ENCODE results near the gene PSORS1C2.

The PSORS1C2 gene

DNA sequence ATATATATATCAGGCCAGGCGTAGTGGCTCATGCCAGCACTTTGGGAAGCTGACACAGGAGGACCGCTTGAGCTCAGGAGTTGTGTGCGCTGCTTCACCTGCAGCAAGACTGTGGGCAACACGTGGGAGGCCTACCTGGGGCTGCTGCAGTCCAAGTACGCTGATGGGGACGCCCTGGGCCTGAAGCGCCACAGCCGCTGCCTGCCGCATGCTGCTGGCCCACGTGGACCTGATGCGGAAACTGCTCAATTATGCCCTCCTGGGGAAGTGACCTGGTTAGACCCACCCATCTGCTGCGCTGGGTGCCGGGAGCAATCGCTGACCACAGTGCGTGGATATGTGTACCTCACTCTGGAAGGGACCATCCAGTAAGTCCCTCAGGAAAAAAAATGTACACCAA lies 1.8 kb upstream of the PSORS1C2 start:
- no peak for TF ChIP-seq CTCF (IDR thresholded peaks at IDR 0.05; ENCODE audit: low read depth, low read length, missing control alignments)
- no peak for DNase-seq (ENCODE audit: extremely low read depth, low read depth)
- no peak overlapping the region for H3K4me3 ChIP-seq (replicated peaks; ENCODE audit: low read depth, low read length)

DNA sequence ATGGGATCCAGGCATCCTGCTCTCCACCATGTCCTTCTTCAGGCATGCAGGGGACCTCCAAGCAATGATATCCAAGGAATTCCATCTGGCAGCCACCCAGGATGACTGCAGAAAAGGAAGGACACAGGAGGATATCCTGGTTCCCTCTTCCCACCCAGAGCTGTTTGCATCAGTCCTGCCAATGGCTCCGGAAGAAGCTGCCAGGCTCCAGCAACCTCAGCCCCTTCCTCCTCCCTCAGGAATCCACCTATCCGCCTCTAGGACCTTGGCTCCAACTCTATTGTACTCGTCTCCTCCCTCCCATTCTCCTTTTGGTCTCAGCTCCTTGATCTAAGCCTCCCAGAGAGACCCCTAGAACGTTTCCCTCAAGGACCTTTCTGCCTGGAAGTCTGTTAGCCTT lies 733 bp upstream of the PSORS1C2 start:
- no peak for DNase-seq (ENCODE audit: extremely low read depth, low read depth)
- no peak overlapping the region for H3K4me3 ChIP-seq (replicated peaks; ENCODE audit: low read depth, low read length)
- no peak for TF ChIP-seq CTCF (IDR thresholded peaks at IDR 0.05; ENCODE audit: low read depth, low read length, missing control alignments)

DNA sequence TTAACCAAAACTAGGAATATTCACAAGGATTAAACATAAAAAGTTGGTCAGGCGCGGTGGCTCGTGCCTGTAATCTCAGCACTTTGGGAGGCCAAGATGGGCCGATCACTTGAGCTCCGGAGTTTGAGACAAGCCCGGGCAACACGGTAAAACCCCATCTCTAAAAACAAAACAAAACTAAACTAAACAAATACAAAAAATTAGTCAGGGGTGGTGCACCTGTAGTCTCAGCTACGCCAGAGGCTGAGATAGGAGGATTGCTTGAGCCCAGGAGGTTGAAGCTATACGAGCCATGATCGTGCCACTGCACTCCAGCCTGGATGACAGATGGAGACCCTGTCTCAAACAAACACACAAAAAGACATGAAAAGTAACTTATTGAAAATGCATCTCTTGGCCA lies 3.2 kb downstream of the PSORS1C2 start:
- DNase-seq (ENCODE audit: extremely low read depth, low read depth) = no peak
- TF ChIP-seq CTCF (IDR thresholded peaks at IDR 0.05; ENCODE audit: low read depth, low read length, missing control alignments) = no peak
- H3K4me3 ChIP-seq (replicated peaks; ENCODE audit: low read depth, low read length) = no peak overlapping the region

DNA sequence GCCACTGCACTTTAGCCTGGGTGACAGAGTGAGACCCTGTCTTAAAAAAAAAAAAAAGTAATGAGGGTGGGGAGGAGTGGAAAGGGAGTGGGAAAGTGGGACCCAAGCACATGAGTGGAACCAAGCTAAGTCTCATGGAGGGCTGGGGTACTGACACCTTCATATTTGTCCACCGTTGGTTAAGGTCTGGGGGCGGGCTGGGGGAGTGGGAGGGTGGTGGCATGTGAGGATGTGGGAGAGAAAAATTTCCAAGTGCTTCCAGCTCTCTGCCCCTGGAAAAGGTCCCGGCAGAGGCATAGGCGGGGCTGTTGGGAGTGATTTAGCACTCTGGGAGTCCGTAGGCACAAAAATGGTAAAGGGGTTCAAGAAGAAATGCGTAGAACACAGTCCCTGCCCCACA lies 6.1 kb downstream of the PSORS1C2 start:
- H3K4me3 ChIP-seq (replicated peaks; ENCODE audit: low read depth, low read length) = no peak overlapping the region
- DNase-seq (ENCODE audit: extremely low read depth, low read depth) = no peak
- TF ChIP-seq CTCF (IDR thresholded peaks at IDR 0.05; ENCODE audit: low read depth, low read length, missing control alignments) = no peak

DNA sequence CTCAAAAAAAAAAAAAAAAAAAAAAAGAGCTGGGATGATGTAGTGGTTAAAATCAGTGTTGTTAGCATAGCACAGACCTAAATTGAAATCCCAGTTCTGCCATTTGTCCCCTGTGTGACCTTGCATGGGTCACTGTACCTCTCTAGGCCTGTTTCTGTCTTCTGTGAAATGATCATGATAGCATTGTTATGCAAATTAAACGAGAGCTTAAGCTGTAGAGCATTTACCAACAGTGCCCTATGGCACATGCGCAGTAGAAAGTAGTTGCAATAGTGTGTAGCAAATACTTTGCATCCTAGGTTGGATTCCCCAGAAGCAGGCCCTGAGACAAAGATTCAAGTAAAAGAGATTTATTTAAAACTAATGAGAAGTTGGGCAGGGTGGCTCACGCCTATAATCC lies 7.3 kb downstream of the PSORS1C2 start:
- no peak overlapping the region for H3K4me3 ChIP-seq (replicated peaks; ENCODE audit: low read depth, low read length)
- no peak for TF ChIP-seq CTCF (IDR thresholded peaks at IDR 0.05; ENCODE audit: low read depth, low read length, missing control alignments)
- DNase-seq (ENCODE audit: extremely low read depth, low read depth) = no peak

DNA sequence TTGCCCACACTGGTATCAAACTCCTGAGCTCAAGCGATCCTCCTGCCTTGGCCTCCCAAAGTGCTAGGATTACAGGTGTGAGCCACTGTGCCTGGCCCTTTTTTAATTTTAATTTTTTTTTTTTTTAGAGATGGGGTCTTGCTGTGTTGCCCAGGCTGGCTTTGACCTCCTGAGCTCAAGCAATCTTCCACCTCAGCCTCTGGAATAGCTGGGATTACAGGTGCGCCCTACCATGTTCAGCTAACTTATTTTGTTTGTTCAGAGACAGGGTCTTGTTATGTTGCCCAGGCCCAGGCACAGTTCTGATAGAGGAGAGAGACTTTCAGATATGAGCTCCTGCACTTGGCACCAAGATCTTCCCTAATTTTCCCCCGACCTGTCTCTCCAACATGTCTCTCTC lies 8.1 kb downstream of the PSORS1C2 start:
- H3K4me3 ChIP-seq (replicated peaks; ENCODE audit: low read depth, low read length) = no peak overlapping the region
- no peak for TF ChIP-seq CTCF (IDR thresholded peaks at IDR 0.05; ENCODE audit: low read depth, low read length, missing control alignments)
- DNase-seq (ENCODE audit: extremely low read depth, low read depth) = no peak

DNA sequence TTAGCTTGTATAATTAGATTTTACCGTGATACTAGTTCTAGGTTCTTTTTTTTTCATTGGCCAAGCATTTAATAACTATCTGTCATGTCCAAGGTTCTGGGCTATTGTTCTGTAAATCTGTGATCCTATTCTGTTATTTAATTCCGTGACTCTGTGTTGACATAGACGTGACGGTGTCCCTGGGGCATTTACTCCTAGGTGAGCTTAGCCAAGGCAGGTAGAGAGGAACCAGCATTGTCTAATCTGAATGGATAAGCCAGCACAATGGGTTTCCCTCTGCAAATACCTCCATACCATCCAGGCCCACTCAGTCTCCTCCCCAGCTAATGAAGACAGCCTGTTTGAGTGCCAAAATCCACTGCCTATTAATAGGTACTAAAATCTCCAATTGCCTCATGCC lies 9.7 kb downstream of the PSORS1C2 start:
- no peak for DNase-seq (ENCODE audit: extremely low read depth, low read depth)
- no peak overlapping the region for H3K4me3 ChIP-seq (replicated peaks; ENCODE audit: low read depth, low read length)
- TF ChIP-seq CTCF (IDR thresholded peaks at IDR 0.05; ENCODE audit: low read depth, low read length, missing control alignments) = no peak
